ENCODE measurements around the gene TSPAN18.

Gene TSPAN18

DNA sequence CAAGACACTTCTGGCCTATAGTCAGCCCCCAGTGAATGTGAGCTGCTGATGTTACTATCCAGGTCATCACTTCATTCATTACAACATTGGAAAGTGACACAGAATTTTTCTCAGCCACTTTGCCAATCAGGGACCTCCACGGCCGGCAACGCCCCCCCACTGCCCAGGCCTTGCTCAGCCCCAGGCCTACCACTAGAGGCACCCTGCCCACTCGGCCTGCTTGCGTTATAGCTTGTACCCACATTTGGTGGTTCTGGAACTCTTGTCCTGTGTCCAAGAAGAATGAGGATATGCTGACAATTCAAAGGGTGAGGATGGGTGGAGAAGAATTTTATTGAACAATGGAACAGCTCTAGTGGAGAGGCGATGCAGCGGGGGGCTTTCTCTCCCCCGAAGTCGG is 96.2 kb downstream of the TSPAN18 start:
- no peak for DNase-seq (ENCODE audit: low spot score)

DNA sequence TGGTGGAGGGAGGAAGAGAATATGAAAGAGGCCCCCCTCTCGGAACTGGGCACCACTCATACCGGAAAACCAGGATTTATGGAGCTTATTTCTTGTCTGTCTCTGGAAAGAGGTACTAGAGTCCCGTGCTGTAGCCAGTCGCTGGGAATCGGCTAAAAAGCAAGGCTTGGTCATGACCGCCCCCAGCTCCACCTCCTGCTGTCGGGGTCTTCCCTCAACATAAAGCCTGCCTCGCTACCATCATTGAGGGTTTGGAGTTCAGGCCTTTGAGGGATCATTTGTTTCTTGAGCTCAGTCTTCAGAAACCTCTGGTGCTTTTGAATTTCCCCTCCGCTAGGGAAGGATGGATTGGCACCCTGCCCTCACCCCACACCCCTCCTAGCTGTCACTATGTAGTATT is 97.1 kb downstream of the TSPAN18 start:
- no peak for DNase-seq (ENCODE audit: low spot score)

DNA sequence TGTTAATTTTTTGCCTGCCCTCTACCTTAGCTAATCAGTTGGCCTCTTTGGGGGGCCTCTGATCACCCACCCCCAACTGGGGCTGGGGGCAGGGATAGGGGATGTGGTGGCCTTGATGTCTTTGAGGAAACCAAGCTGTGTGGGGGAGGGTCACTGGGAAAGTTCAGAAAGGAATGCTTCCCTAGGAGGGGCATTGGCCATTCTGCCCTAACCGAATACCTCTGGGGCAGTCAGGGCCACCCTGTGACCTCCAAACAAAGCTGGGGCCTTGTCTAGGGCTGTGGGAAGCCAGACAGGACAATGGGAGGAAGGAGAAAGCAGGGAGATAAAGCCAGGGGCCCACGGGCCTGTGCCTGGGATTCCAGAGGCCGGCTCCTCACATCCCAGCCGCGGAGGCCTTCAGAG is 97.5 kb downstream of the TSPAN18 start:
- DNase-seq (ENCODE audit: low spot score) = no peak

DNA sequence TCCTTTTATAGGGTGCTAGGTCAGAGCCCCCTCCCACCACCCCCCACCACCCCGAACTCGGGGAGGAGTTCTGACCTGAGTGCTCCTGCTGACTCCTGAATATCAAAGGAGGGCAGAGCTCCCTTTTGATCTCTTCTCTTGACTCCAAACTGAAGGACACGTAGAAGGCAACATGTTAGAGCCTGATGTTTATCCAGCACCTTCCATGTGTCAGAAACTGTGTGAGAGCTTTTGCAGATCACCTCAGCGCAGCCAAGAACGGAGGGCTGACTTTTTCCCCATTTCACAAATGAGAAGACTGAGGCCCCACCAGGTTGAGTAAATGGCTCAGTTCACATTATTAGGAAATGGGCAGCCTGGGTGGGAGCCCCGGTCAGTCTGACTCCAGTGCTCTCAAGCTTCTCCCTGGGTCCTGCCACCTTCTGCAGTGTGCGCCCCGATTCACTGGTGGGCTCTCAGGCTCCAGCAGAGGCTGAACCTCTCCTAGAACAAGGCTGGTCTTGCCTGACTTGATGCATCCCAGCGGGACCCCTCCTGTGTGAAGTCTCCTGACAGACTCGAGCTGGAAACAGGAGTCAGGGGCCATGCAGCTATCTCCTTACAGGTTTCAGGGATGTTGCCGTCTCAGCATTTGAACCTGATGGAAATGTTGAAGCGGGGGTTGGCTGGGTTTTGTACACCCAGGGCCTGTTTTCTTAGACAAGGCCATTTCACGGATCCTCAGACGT is 98.5 kb downstream of the TSPAN18 start:
- no peak for DNase-seq (ENCODE audit: low spot score)

DNA sequence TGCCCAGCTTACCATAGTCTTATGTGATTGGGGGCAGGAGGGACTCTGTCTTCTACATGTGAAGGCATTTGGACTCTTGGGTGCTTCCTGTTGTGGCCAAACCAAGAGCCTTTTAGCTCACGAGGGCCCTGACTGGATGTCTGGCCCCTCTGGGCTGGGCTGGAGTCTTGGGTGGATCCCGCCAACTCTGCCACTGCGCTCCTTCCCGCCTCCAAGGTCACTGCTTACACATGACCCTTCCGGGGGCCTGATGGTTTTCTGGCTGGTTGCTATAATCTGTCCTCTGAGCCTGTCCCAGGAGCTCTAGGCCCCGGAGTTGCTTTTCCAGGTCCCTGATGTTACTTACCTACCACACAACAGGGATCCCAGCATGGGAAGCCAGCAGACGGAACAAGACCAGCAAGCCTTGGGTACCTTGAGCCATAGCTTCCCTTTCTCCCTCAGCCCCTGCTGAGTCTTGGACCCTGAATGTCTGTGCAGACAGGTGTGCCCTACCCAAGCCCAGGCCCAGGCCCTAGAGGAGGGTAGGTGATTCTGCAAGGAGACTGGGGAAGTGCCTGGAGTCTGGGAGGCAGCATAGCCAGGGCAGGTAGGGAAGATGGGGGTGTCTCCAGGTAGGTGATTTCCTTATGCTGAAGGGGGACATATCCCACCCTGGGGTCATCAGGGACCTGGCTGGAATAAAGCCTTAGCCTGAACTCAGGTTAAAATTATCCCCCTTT is 100.3 kb downstream of the TSPAN18 start:
- no peak for DNase-seq (ENCODE audit: low spot score)

DNA sequence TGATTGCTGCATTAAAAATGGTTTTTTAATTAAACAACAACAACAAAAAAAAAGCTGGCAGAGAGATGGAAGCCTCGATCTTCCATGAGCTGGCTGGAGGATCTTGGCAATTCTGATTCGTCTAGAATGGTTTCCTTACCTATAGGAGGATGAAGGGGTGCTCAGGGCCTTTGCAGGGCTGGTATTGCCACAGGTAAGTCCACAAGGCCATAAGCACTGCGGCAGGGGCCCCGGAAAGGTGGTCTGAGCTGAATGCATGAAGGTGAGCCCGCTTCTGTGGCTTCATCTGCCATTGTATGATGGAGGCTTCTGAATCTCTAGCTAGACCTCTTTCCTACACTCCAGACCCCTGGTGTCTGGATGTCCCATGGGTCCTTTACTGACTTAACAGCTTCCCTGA is 101.5 kb downstream of the TSPAN18 start:
- DNase-seq (ENCODE audit: low spot score) = no peak

DNA sequence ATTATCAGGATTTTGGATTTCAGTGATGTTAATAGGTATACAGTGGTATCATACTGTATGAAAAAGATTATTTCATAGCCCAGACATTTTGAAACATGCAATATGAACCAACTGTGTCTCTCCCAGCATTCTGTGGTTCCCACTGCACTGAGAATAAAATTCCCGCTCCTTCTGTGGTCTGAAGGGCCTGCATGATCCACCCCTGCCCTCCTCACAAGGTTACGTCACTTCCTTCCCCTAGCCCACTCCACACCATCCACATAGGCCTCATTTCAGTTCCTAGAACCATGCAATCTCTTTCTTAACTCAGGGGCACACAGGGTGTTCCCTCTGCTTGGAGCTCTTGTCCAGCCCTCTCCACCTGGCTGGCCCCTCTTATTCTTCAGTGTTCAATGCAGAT is 103.1 kb downstream of the TSPAN18 start:
- no peak for DNase-seq (ENCODE audit: low spot score)

DNA sequence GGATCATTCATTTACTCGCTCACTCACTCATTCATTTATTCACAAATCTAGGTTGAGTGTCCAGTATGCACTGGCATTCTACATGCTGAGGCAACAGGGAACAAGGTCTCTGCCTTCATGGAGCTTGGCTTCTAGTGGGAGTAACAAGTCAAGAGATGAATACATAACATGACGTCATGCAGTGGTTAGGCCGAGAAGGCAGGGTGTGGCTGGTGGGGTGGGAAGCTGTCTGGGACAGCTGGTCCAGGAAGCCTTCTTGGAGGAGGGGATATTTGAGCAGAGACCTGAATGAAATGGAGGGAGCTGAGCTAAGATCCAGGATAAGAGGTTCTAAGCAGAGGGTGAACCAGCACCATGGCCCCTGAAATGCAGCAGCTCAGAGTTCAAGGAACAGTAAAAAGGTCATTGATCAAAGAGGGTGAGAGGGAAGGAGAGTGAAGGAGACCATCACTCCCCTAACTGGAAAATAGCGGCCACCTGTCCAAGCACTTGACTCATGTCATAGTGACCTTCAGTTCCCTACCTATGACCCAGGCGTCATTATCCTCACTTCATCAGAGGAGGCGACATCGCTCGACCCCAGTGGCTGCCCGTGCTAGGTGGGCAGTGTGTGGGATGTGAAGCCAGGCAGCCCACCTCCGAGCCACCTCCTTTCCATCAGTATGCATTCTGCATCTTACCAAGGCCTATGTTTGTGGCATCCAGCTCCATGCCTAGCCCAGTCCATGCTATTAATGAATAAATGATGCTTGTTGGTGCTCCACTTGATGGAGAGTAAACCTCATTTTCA is 105.0 kb downstream of the TSPAN18 start:
- DNase-seq (ENCODE audit: low spot score) = no peak

DNA sequence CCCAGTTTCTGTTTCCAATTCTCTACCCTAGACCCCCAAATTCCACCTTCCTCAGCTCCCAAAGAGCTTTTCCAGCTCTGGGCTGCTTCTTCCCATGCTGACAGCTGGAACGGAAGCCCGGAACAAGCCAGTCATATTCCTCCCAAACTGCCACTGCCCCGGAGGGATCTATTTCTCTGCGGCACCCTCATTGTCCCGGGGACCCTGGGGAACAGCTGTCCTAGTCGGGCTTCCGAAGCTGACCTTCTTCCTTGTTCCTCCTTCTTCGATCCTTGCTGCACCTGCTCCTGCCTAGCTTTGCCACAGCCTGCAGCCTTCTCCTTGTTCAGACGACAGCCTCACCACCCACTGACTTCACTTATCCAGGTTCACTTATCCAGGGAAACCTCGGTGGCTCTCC is 105.7 kb downstream of the TSPAN18 start:
- no peak for DNase-seq (ENCODE audit: low spot score)

DNA sequence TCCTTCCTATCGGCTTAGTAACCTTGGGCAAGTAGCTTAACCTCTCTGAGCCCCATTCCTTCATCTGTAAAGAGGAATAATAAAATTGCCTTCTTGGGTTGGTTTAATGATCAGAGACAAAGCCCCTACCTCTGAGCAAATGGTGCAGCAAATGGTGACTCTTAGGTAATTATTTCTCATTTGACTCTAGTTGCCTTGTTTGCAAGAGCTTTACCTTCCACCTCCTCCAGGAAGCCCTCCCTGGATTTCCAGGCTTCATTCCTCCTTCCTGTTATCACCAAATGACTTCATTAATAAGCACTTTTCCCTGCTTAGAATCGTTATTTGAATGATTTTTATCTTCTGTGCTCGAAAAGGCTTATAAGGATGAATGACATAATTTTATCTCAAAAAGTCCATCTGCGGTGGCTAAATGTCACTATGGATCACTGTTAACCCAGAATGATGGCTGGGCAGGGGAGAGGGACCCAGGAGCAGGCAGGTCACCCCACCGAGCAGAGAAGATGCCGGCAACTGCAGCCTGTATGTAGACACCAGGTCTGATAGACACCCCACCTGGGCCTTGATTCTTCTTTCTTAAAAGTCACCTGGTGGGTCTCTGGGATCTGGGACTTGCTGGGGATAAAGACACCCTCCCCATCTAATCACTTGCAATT is 106.6 kb downstream of the TSPAN18 start:
- DNase-seq (ENCODE audit: low spot score) = no peak

DNA sequence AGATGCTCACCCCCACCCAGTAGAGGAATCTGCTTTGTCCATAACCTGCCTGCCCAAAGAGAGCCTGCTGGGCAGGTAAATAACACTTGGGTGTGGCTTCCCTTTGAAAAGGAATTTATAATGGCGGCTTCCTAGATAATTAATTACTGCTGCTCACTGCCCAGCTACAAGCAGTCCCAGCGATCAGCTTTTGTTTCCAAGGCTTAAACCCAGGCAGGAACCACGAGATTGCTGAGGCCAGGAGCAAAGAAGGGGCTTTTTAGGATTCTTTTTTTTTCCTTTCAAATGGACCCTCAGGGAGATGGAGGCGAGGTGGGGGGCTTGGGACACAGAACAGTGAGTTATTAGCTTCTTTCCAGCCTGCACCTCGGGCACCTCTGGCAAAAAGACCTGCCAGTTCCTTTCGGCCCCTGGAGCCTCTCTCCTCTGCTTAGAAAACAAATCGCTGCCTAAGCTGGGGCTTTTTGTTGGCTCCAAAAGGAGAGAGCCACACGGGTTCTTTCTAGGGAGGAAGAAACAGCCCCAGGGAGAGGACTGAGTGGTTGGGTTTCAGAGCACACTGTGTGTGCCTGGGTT is 107.2 kb downstream of the TSPAN18 start:
- no peak for DNase-seq (ENCODE audit: low spot score)

DNA sequence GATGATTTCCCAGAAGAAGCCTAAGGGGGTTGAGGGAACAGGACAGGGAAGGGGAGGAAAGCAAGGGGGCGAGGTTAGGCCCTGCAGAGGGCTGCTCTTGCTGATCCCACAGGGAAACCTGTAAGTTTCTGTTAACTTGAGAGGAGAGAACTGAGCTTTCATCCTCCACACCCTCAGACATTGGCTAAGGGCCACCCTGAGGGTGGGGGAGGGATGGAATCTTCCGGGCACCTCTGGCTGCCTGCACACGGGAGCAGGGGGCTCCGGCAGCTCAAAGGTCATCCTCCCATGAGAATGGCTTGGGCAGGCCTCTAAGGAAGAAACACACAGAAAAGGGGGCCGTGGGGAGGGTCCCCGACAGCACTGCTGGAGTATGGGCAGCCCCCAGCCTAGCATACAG is 108.1 kb downstream of the TSPAN18 start:
- DNase-seq (ENCODE audit: low spot score) = no peak

DNA sequence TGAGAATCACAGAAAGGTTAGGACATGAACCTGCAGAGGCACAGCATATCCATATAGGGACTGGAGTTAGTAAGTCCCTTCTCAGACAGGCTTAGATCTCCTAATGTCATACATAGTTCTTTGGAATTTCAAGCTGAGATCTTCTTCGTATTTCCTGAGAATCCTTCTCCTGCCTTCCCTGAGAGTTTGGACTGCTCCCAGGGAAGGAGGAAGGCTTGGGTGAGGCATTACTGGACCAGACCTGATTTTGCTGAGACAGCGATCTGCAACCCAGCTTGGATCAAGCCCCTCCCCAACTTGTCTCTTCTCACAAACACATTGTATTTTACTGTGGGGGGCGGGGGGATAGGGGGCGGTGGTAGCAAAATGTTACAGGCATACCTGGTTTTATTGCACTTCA is 108.5 kb downstream of the TSPAN18 start:
- no peak for DNase-seq (ENCODE audit: low spot score)

DNA sequence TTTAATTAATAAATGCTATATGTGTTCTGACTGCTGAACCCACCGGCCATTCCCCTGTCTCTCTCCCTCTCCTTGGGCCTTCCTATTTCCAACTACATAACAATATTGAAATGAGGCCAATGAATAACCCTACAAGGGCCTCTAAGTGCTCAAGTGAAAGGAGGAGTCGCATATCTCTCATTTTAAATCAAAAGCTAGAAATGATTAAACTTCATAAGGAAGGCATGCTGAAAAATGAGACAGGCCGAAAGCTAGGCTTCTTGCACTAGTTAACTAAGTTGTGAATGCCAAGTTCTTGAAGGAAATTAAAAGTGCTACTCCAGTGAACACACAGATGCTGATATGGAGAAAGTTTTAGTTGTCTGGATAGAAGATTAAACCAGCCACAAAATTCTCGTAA is 109.2 kb downstream of the TSPAN18 start:
- no peak for DNase-seq (ENCODE audit: low spot score)

DNA sequence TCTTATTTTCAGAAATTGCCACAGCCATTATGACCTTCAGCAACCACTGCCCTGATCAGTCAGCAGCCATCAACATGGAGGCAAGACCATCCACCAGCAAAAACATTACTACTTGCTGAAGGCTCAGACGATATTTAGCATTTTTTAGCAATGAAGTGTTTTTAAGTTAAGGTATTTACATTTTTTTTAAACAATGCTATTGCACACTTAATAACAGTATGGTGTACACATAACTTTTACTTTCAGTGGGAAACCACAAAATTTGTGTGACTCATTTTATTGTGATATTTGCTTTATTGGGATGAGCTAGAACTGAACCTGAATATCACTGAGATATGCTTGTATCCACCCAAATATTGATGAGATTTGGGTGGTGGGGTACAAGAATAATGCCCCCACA is 110.9 kb downstream of the TSPAN18 start:
- DNase-seq (ENCODE audit: low spot score) = no peak

DNA sequence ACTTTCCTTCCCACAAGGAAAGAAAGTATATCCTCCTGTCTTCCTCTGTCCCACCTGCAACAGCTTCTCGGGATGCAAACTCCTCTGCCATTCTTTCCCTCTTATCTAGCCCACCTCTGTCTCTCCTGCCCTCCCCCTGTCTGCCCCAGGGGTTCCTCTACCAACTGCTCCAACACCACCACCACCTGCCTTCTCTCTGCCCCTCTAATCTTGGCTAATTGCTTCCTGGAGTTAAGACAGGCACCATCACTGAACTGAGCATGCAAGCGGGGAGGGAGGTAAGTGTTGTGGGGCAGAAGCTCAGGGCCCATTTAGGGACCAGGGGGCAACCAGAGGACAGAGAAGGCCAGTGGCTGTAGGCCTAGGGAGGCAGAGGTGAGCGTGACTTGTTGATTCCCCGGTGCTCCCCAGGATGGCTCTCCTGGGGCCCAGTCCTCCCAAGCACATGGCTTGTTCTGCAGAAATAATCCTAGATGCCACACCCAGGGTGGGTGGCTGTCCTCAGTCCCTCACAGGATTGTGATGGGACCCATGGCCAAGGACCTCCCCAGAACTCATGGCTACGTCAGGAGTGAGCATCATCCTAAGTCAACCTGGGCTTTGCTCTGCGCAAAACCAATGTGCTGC is 112.8 kb downstream of the TSPAN18 start:
- DNase-seq (ENCODE audit: low spot score) = no peak

DNA sequence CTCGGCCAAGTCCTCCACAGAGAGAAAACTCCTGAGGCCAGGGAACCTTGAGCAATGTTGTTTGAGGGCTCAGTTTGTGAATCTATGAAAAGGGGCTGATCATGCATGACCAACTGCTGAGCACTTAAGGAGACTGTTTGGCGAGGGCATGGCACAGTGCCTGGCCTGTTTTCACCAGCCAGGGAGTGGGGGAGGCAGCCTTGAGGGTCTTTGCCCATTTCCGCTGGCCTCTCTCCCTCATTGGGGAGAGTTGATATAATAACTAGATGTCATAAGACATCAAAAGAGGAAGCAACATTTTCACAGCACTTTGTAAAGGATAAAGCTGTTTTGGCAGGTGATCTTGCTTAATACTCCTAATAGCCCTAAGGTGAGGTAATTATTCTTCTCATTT is 113.3 kb downstream of the TSPAN18 start:
- DNase-seq (ENCODE audit: low spot score) = no peak

DNA sequence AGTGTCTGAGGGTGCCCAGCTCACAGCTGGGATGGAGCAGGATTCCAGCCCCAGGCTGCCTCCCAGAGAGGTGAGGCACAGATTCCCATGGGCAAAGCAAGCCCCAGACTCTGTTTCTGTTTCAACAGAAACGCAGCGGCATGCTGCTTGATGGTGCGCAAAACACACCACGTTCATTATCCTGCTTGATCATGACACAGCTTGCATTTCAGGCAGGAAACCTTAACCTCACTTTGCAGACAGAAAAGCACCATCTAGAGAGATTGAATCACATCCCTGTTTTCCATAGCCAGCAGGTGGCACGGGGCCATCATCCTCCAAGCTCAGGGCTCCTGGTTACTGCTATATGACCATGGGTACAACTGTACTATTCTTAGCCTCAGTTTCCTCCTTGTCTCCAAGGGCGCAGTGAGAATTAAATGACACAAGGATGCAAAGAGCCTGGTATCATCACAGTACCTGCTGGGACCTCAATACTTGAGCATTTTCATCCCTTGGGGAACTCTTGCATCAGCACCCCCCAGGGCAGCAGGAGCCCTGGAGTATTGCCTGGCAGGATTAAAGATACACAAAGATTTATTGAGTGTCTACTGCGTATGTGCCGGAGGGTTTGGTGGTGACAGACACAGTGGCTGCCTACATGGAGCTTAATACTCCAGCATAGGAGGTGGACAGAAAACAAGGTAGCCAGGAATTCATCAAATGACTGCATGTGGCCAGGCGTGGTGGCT is 113.9 kb downstream of the TSPAN18 start:
- DNase-seq (ENCODE audit: low spot score) = no peak

DNA sequence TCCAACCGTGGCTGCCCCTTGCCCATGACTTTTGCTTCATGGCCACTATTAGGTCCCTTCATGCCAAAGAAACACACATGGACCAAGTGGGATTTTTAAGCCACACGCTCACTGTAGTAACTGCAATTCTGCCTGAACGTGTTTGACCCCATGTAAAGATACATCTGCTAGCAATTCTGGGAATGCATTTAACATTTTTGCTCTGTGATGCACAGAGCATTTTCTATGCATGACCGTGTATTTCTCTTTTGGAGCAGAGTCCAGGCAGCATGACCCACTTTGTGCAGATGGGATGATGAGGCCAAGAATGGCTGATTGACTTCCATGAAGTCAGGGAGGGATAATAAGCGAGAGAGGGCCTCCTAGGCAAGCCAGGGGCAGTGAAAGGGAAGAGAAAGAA is 115.5 kb downstream of the TSPAN18 start:
- DNase-seq (ENCODE audit: low spot score) = no peak

DNA sequence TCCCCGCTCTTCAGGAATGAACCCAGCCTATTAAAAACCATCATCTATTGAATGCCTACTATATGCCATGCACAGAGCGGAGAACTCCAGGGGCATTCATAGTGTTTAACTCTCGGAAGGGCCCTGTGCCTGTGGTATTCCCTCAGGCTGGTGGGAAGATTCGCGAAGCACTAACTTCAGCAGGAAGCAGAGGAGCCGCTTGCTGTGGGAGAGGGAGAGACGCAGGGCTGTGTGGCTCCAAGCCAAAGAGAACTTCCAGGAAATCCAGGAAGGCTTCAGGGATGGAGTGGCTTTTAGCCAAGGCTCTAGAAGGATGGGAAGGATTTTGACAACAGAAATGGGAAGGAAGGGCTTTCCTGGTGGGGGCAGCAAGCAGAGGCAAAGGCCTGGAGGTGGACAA is 120.1 kb downstream of the TSPAN18 start:
- DNase-seq (ENCODE audit: low spot score) = no peak

DNA sequence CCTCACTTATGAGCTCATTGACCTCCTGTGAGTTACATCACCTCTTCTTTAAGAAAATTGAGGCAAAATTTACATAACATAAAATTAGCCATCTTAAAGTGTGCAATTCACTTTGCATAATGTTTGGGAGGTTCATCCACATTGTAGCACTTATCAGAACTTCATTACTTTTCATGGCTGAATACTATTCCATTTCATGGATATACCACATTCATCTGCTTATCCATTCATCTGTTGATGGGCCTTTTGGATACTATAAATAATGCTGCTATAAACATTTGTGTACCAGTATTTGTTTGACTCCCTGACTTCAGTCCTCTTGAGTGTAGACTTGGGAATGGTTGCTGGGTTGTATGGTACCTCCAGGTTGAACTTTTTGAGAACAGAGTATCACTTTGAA is 120.6 kb downstream of the TSPAN18 start:
- no peak for DNase-seq (ENCODE audit: low spot score)
